ENCODE data around the gene HACD4. TPM values are rescaled to one million over a fixed set of nuclear protein-coding genes. Genes with fewer than 3 reads are reported as not detected.

Gene HACD4
- polyA plus RNA-seq, 2 donors, result 0.98 to 1.1 TPM

GRCh38 chr9:20996809-20997208 is 34.6 kb downstream of the HACD4 start:
- H3K4me3 ChIP-seq (ENCODE audit: low read depth in 1 of 2, low read length in 2 of 2), result no peak overlapping the region
- no peaks in the 10 kb centered on the region for H3K4me1 ChIP-seq (ENCODE audit: control insufficient read depth in 2 of 2, insufficient read depth in 2 of 2, low read length in 1 of 2)
- H3K27ac ChIP-seq (ENCODE audit: low read depth in 2 of 2, low read length in 1 of 2), result no peak overlapping the region
- 87 to 89% methylated on average over 2 of the region's 2 CpGs for WGBS, 2 donors
- no peaks in the 10 kb centered on the region for H3K9me3 ChIP-seq (ENCODE audit: control insufficient read depth in 2 of 2, insufficient read depth in 1 of 2, low read depth in 1 of 2, low read length in 1 of 2)
- peaks cover 0 to 6% of the 10 kb centered on the region in 2 donors for H3K36me3 ChIP-seq (ENCODE audit: control insufficient read depth in 2 of 2, insufficient read depth in 2 of 2, low read length in 1 of 2)
- H3K27me3 ChIP-seq (ENCODE audit: control insufficient read depth in 1 of 2, insufficient read depth in 2 of 2, low read length in 2 of 2), result no peaks in the 10 kb centered on the region

- Histone ChIP-seq H3K4me3 (ENCODE audit: low read depth in 1 of 2, low read length in 2 of 2) (no peak overlapping the region), H3K27me3 (ENCODE audit: control insufficient read depth in 1 of 2, insufficient read depth in 2 of 2, low read length in 2 of 2) (no peaks in the 10 kb centered on the region), H3K27ac (ENCODE audit: low read depth in 2 of 2, low read length in 1 of 2) (no peak overlapping the region), H3K4me1 (ENCODE audit: control insufficient read depth in 2 of 2, insufficient read depth in 2 of 2, low read length in 1 of 2) (no peaks in the 10 kb centered on the region), H3K36me3 (ENCODE audit: control insufficient read depth in 2 of 2, insufficient read depth in 2 of 2, low read length in 1 of 2) (peaks cover 0 to 9% of the 10 kb centered on the region in 2 donors), H3K9me3 (ENCODE audit: control insufficient read depth in 2 of 2, insufficient read depth in 1 of 2, low read depth in 1 of 2, low read length in 1 of 2) (no peaks in the 10 kb centered on the region)
- 75 to 76% methylated on average over 2 of the region's 2 CpGs for WGBS, 2 donors
Measured at GRCh38 chr9:20995616-20996015, 35.8 kb downstream of the HACD4 start.

DNA sequence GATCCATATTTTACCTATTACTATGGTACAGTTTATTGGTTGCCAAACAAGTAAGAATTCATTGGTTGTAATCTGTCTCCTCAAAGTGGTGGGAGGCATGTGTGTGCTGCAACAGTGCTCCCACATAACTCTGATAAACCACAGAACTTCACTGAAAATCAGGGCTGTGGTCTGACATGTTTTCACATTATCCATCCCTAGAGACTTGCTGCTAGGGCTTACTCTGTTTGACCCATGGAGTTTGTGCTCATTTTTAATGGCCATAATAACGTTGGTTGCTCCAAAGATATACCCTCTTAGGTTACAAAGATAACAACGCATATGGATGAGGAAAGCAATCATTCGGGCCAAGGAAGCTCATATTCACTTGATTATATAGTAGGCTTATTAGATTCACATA is 37.0 kb downstream of the HACD4 start:
- H3K27me3 ChIP-seq (ENCODE audit: control insufficient read depth in 1 of 2, insufficient read depth in 2 of 2, low read length in 2 of 2), result no peaks in the 10 kb centered on the region
- 85 to 86% methylated on average over 3 of the region's 3 CpGs for WGBS, 2 donors
- no peak overlapping the region for H3K27ac ChIP-seq (ENCODE audit: low read depth in 2 of 2, low read length in 1 of 2)
- no peak overlapping the region for H3K4me3 ChIP-seq (ENCODE audit: low read depth in 1 of 2, low read length in 2 of 2)
- H3K9me3 ChIP-seq (ENCODE audit: control insufficient read depth in 2 of 2, insufficient read depth in 1 of 2, low read depth in 1 of 2, low read length in 1 of 2), result no peaks in the 10 kb centered on the region
- H3K36me3 ChIP-seq (ENCODE audit: control insufficient read depth in 2 of 2, insufficient read depth in 2 of 2, low read length in 1 of 2), result peaks cover 0 to 15% of the 10 kb centered on the region in 2 donors
- no peaks in the 10 kb centered on the region for H3K4me1 ChIP-seq (ENCODE audit: control insufficient read depth in 2 of 2, insufficient read depth in 2 of 2, low read length in 1 of 2)

DNA sequence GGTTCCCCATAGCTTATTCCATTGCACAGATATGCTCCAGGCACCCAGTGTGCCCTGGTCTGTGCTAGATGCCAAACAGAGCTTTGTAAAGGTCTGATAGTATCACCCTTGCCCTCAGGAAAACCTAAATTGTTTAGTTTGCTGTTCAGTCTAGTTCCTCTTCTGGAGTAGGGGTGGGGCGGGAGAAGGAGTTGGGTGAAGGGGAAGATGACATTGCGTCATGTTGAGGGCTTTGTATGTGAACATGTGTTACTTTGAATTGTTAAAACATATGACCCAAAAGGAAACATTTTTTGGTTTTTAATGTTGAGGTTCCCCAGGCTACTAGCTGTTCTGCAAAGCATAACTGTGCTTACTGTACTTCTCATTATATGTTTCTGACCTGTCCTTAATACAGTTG is 40.6 kb downstream of the HACD4 start:
- WGBS, 2 donors, result 84 to 92% methylated on average over 2 of the region's 2 CpGs
- no peaks in the 10 kb centered on the region for H3K4me1 ChIP-seq (ENCODE audit: control insufficient read depth in 2 of 2, insufficient read depth in 2 of 2, low read length in 1 of 2)
- H3K4me3 ChIP-seq (ENCODE audit: low read depth in 1 of 2, low read length in 2 of 2), result no peak overlapping the region
- H3K36me3 ChIP-seq (ENCODE audit: control insufficient read depth in 2 of 2, insufficient read depth in 2 of 2, low read length in 1 of 2), result peaks cover 0 to 14% of the 10 kb centered on the region in 2 donors
- H3K27ac ChIP-seq (ENCODE audit: low read depth in 2 of 2, low read length in 1 of 2), result no peak overlapping the region
- no peaks in the 10 kb centered on the region for H3K9me3 ChIP-seq (ENCODE audit: control insufficient read depth in 2 of 2, insufficient read depth in 1 of 2, low read depth in 1 of 2, low read length in 1 of 2)
- no peaks in the 10 kb centered on the region for H3K27me3 ChIP-seq (ENCODE audit: control insufficient read depth in 1 of 2, insufficient read depth in 2 of 2, low read length in 2 of 2)

- Histone ChIP-seq H3K36me3 (ENCODE audit: control insufficient read depth in 2 of 2, insufficient read depth in 2 of 2, low read length in 1 of 2) (peaks cover 0 to 14% of the 10 kb centered on the region in 2 donors), H3K4me1 (ENCODE audit: control insufficient read depth in 2 of 2, insufficient read depth in 2 of 2, low read length in 1 of 2) (no peaks in the 10 kb centered on the region), H3K4me3 (ENCODE audit: low read depth in 1 of 2, low read length in 2 of 2) (no peak overlapping the region), H3K9me3 (ENCODE audit: control insufficient read depth in 2 of 2, insufficient read depth in 1 of 2, low read depth in 1 of 2, low read length in 1 of 2) (no peaks in the 10 kb centered on the region), H3K27me3 (ENCODE audit: control insufficient read depth in 1 of 2, insufficient read depth in 2 of 2, low read length in 2 of 2) (no peaks in the 10 kb centered on the region), H3K27ac (ENCODE audit: low read depth in 2 of 2, low read length in 1 of 2) (no peak overlapping the region)
- 75 to 86% methylated on average over 6 of the region's 6 CpGs for WGBS, 2 donors
Measured at GRCh38 chr9:20989923-20990341, 41.5 kb downstream of the HACD4 start.

- Histone ChIP-seq H3K27ac (ENCODE audit: low read depth in 2 of 2, low read length in 1 of 2) (no peak overlapping the region), H3K9me3 (ENCODE audit: control insufficient read depth in 2 of 2, insufficient read depth in 1 of 2, low read depth in 1 of 2, low read length in 1 of 2) (no peaks in the 10 kb centered on the region), H3K27me3 (ENCODE audit: control insufficient read depth in 1 of 2, insufficient read depth in 2 of 2, low read length in 2 of 2) (no peaks in the 10 kb centered on the region), H3K4me3 (ENCODE audit: low read depth in 1 of 2, low read length in 2 of 2) (no peak overlapping the region), H3K36me3 (ENCODE audit: control insufficient read depth in 2 of 2, insufficient read depth in 2 of 2, low read length in 1 of 2) (peaks cover 0 to 11% of the 10 kb centered on the region in 2 donors), H3K4me1 (ENCODE audit: control insufficient read depth in 2 of 2, insufficient read depth in 2 of 2, low read length in 1 of 2) (no peaks in the 10 kb centered on the region)
- 32 to 33% methylated on average over 3 of the region's 3 CpGs for WGBS, 2 donors
Measured at GRCh38 chr9:20988671-20989315, 42.6 kb downstream of the HACD4 start.

- Histone ChIP-seq H3K27ac (ENCODE audit: low read depth in 2 of 2, low read length in 1 of 2) (no peak overlapping the region), H3K27me3 (ENCODE audit: control insufficient read depth in 1 of 2, insufficient read depth in 2 of 2, low read length in 2 of 2) (no peaks in the 10 kb centered on the region), H3K36me3 (ENCODE audit: control insufficient read depth in 2 of 2, insufficient read depth in 2 of 2, low read length in 1 of 2) (peaks cover 0 to 11% of the 10 kb centered on the region in 2 donors), H3K4me1 (ENCODE audit: control insufficient read depth in 2 of 2, insufficient read depth in 2 of 2, low read length in 1 of 2) (no peaks in the 10 kb centered on the region), H3K9me3 (ENCODE audit: control insufficient read depth in 2 of 2, insufficient read depth in 1 of 2, low read depth in 1 of 2, low read length in 1 of 2) (no peaks in the 10 kb centered on the region), H3K4me3 (ENCODE audit: low read depth in 1 of 2, low read length in 2 of 2) (no peak overlapping the region)
- WGBS, 2 donors, result 94 to 95% methylated on average over 3 of the region's 3 CpGs
Measured at GRCh38 chr9:20988061-20988460, 43.4 kb downstream of the HACD4 start.

DNA sequence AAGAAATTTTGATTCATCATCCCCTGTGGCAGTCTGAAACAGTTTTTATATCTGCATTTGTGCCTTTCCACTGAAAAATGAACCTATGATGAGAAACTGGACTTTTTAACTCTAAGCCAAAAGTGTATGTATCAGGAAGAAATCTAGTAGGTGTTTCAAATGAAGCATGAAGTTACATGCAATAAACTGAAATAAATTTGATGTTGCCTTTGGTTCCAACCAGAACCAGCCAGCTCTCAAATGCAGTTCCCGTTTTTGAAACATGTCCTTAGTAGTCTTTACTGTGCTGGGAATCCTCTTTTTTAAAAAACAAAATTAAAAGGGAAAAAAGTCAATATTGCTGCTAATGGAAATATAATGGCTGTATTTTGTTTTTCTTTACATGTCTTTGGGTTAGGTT is 43.9 kb downstream of the HACD4 start:
- WGBS, 2 donors, result 74 to 76% methylated on average over 1 of the region's 1 CpG
- Histone ChIP-seq H3K4me1 (ENCODE audit: control insufficient read depth in 2 of 2, insufficient read depth in 2 of 2, low read length in 1 of 2) (no peaks in the 10 kb centered on the region), H3K36me3 (ENCODE audit: control insufficient read depth in 2 of 2, insufficient read depth in 2 of 2, low read length in 1 of 2) (peaks cover 0 to 11% of the 10 kb centered on the region in 2 donors), H3K4me3 (ENCODE audit: low read depth in 1 of 2, low read length in 2 of 2) (no peak overlapping the region), H3K27me3 (ENCODE audit: control insufficient read depth in 1 of 2, insufficient read depth in 2 of 2, low read length in 2 of 2) (no peaks in the 10 kb centered on the region), H3K27ac (ENCODE audit: low read depth in 2 of 2, low read length in 1 of 2) (no peak overlapping the region), H3K9me3 (ENCODE audit: control insufficient read depth in 2 of 2, insufficient read depth in 1 of 2, low read depth in 1 of 2, low read length in 1 of 2) (no peaks in the 10 kb centered on the region)

- WGBS, 2 donors, result 81 to 85% methylated on average over 6 of the region's 6 CpGs
- H3K36me3 ChIP-seq (ENCODE audit: control insufficient read depth in 2 of 2, insufficient read depth in 2 of 2, low read length in 1 of 2), result peaks cover 0 to 11% of the 10 kb centered on the region in 2 donors
- no peak overlapping the region for H3K27ac ChIP-seq (ENCODE audit: low read depth in 2 of 2, low read length in 1 of 2)
- no peaks in the 10 kb centered on the region for H3K4me1 ChIP-seq (ENCODE audit: control insufficient read depth in 2 of 2, insufficient read depth in 2 of 2, low read length in 1 of 2)
- H3K9me3 ChIP-seq (ENCODE audit: control insufficient read depth in 2 of 2, insufficient read depth in 1 of 2, low read depth in 1 of 2, low read length in 1 of 2), result no peaks in the 10 kb centered on the region
- H3K27me3 ChIP-seq (ENCODE audit: control insufficient read depth in 1 of 2, insufficient read depth in 2 of 2, low read length in 2 of 2), result no peaks in the 10 kb centered on the region
- no peak overlapping the region for H3K4me3 ChIP-seq (ENCODE audit: low read depth in 1 of 2, low read length in 2 of 2)
Measured at GRCh38 chr9:20985851-20986600, 45.4 kb downstream of the HACD4 start.

GRCh38 chr9:20984506-20984905 is 46.9 kb downstream of the HACD4 start:
- Histone ChIP-seq H3K9me3 (ENCODE audit: control insufficient read depth in 2 of 2, insufficient read depth in 1 of 2, low read depth in 1 of 2, low read length in 1 of 2) (no peaks in the 10 kb centered on the region), H3K36me3 (ENCODE audit: control insufficient read depth in 2 of 2, insufficient read depth in 2 of 2, low read length in 1 of 2) (peaks cover 0 to 2% of the 10 kb centered on the region in 2 donors), H3K27me3 (ENCODE audit: control insufficient read depth in 1 of 2, insufficient read depth in 2 of 2, low read length in 2 of 2) (no peaks in the 10 kb centered on the region), H3K4me3 (ENCODE audit: low read depth in 1 of 2, low read length in 2 of 2) (no peak overlapping the region), H3K27ac (ENCODE audit: low read depth in 2 of 2, low read length in 1 of 2) (no peak overlapping the region), H3K4me1 (ENCODE audit: control insufficient read depth in 2 of 2, insufficient read depth in 2 of 2, low read length in 1 of 2) (no peaks in the 10 kb centered on the region)
- WGBS, 2 donors, result 72 to 82% methylated on average over 3 of the region's 3 CpGs

All from esophagus (tissue), 2 donors.